Hypothalamus (tissue), 51 donors: ENCODE measurements around the gene CNPY4.
A peak's percentile ranks its signal among the peaks of the same experiment; 100 is the strongest.

ENCODE experiments used
- DNase-seq, 51 donors: peaks; one replicate each; lab custom pipeline; 2025; lab: John Stamatoyannopoulos, UW

The CNPY4 gene

GRCh38 chr7:100119072-100119969 is at the start of gene CNPY4, which contains the start of gene TAF6:
CNPY4 (plus strand) TSS chr7:100119634; CDS start chr7:100119745, 111 bp downstream.
TAF6 (minus strand) TSS chr7:100119358; CDS start chr7:100114209, 5,149 bp downstream.
- peak; percentile 71 to 97 (median 91) for DNase-seq

- DNase-seq, result no peak
These were observed 49.4 kb upstream of the CNPY4 start for GRCh38 chr7:100069991-100070390.

- no peak for DNase-seq
These were observed 48.3 kb upstream of the CNPY4 start for GRCh38 chr7:100071018-100071723.

GRCh38 chr7:100072462-100072861 is 47.0 kb upstream of the CNPY4 start:
- no peak for DNase-seq

GRCh38 chr7:100074841-100075240 is 44.6 kb upstream of the CNPY4 start:
- no peak for DNase-seq

- no peak for DNase-seq
These were observed 44.0 kb upstream of the CNPY4 start for GRCh38 chr7:100075418-100075817.

GRCh38 chr7:100077205-100077604 is 42.2 kb upstream of the CNPY4 start:
- DNase-seq, result no peak

GRCh38 chr7:100079024-100079560 is 40.3 kb upstream of the CNPY4 start:
- peak in 29 of 51 donors; percentile 2 to 80 (median 41) for DNase-seq

- DNase-seq, result peak in 3 of 51 donors; percentile 10 to 35 (median 28)
These were observed 38.4 kb upstream of the CNPY4 start for GRCh38 chr7:100080907-100081534.

GRCh38 chr7:100081535-100082102 is 37.8 kb upstream of the CNPY4 start, which contains the start of gene ZNF3:
ZNF3 (minus strand) TSS chr7:100081723; CDS start chr7:100077357, 4,366 bp downstream.
- peak; percentile 81 to 99 (median 98) for DNase-seq

GRCh38 chr7:100082978-100083377 is 36.5 kb upstream of the CNPY4 start:
- no peak for DNase-seq

- DNase-seq, result no peak
These were observed 33.9 kb upstream of the CNPY4 start for GRCh38 chr7:100085515-100085914.

GRCh38 chr7:100087055-100087750 is 32.2 kb upstream of the CNPY4 start:
- no peak for DNase-seq

GRCh38 chr7:100088095-100088620 is 31.3 kb upstream of the CNPY4 start:
- DNase-seq, result no peak

GRCh38 chr7:100088621-100089457 is 30.6 kb upstream of the CNPY4 start, which contains the start of gene COPS6:
COPS6 (plus strand) TSS chr7:100088969; CDS start chr7:100088991, 22 bp downstream.
- peak; percentile 29 to 87 (median 65) for DNase-seq

GRCh38 chr7:100089458-100090196 is 29.8 kb upstream of the CNPY4 start:
- DNase-seq, result no peak

- DNase-seq, result no peak
These were observed 28.7 kb upstream of the CNPY4 start for GRCh38 chr7:100090527-100091410.
